HG02840 (cell line): ENCODE results near the gene PIP5K1B.

Source experiments
- ATAC-seq: cut with Tn5 transposase; IDR thresholded peaks from one replicate; pipeline ENCODE4 v1.9.1; 2021; ENCODE audit warnings: mild to moderate bottlenecking, moderate library complexity, moderate number of reproducible peaks; ENCODE audit not compliant: unreplicated experiment, low FRiP score

The PIP5K1B gene

DNA sequence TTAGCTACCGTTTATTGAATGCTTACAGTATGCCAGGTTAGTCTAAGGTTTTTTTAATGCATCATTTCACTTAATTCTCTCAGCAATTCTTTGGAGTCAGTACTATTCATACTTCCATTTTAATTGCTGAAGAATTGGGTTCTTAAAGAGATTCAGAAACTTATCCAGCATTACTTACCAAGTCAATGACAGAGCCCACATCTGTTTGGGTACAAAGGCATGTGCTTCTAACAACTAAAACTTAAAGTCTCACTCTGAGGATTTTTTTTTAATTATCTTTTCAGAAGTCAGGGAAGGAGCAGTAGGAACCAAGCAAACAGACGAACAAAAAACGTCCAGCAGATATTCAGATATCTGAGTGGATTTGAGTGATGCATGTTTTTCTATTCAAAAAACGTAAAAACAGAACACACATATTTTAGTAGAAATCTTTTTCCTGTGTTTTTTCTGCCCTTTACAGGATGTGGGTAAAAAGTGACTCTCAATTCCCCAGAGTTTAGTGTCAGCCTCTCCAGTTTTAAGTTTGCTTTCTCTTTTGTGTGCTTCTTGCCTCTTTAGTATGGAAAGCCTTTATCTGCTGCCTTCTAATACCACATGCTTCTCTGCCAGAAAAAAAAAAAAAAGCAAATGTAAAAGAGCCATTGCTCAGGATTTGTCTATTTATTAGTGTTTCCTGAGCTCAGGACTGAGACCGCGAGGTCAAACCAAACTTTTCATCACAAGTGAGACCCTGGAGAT is 190.9 kb downstream of the PIP5K1B start:
- ATAC-seq = peak; percentile 87

DNA sequence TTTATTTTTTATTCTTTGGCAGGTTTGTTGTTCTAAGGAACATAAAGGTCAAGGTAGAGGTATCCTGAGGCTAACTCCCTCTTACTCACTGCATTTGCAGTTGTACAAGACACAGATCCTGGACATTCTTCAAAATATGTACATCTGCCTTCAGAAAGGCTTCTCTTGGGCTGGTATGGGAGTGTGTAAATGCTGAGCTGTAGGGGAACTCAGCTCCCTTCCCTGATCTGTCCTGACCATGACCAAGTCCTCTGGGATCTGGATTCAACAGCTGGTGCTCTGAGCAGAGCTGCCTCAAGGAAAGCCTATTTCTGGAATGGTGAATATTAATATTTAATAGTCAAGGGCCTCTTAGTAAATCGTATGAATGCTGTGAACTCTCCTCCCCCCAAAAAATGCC is 191.4 kb downstream of the PIP5K1B start:
- ATAC-seq = peak; percentile 11

- no peak for ATAC-seq
These were observed 192.6 kb downstream of the PIP5K1B start for GRCh38 chr9:68897577-68898145.

GRCh38 chr9:68898781-68899439 is 193.9 kb downstream of the PIP5K1B start:
- no peak for ATAC-seq

DNA sequence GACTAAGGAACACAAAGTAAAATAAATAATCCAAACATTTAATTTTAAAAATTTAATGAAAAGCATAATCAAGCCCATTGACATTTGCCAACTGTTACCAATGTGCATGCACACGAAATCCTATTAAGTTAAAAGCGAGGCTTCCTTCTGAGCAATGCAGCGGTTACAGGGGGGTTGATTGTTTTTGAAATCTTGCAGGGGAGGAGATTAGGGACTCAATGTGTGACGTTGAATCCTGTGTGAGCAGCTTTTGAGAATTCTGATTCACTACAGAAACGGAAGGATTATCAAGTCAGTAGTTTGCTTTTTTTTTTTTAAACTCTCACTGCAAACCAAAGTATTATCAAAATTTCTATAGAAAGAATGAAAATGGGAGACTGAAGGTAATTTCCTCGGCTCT is 199.4 kb downstream of the PIP5K1B start:
- no peak for ATAC-seq

DNA sequence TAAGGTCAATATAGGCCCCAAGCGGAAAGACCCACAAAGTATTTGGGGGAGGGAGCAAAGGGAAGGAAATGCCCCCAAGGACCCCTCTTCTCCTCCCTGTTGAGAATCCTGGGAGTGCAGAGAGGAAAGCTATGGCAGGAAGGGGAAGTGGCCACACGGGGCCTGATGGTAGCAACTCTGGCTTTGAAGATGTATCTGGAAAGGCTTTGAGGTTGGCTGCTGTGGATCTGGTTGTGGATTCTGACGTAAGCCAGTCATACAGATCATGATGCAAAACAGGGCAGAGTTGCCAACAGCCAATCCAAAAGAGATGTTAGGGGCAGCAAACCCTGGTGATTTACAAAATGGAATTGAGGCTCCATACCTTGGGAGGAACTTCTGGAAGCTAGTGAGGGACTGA is 200.1 kb downstream of the PIP5K1B start:
- no peak for ATAC-seq

DNA sequence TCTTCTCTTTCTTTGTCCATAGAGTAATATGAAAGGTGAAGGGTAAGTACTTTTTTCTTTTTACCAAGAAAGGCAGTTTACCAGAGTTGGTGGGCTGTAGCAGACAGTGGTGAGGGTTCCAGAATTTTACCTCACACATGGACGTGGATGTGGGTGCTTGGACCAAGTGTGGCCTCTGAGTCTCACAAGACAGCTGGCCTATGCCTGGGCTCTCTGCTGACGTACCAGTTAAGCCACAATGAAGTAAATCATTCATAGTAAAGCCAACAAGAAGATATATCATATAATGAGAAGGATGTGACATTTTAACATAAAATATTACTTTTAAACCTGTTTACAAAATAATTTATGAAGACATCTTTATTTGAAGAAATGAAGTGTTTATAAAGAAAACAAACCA is 202.9 kb downstream of the PIP5K1B start:
- ATAC-seq = no peak

DNA sequence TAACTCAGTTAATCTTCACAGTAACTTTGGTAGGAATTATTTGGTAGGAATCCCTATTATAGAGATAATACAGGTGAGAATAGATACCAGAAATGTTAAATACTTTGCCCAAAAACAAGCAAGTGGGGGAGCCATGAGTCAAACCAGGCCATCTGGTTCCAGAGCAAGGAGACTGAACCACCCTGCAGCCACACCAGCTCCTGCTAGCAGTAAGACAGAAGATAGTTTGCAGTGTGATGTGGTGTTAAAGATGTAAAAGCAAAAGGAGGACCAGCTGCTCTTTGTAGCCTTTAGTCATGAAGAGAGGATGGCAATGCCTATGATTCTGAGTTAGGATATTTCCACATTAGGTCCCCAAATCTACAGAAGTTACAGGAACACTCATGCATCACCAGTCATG is 207.5 kb downstream of the PIP5K1B start:
- no peak for ATAC-seq

- no peak for ATAC-seq
These were observed 208.0 kb downstream of the PIP5K1B start for GRCh38 chr9:68913054-68913453.

- ATAC-seq = no peak
These were observed 209.7 kb downstream of the PIP5K1B start for GRCh38 chr9:68914751-68915150.

- ATAC-seq = no peak
These were observed 214.6 kb downstream of the PIP5K1B start for GRCh38 chr9:68919661-68920060.

DNA sequence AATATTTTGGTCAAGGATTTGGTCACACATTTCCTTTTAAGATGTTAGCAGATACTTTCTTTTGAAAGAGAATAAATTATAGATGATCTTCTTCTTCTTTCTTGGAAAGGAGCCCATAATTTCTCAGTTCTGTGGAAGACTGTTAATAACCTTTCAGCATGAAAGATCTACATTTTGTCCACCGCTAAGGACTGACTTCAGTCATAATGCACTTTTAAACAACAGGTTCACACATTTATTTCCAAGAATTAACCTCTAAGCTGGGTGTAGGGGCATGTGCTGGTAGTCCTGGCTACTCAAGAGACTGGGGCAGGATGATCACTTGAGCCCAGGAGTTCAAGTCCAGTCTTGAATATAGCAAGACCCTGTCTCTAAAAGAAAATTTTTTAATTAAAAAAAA is 215.9 kb downstream of the PIP5K1B start:
- ATAC-seq = no peak

- ATAC-seq = no peak
These were observed 218.4 kb downstream of the PIP5K1B start for GRCh38 chr9:68923480-68923879.

GRCh38 chr9:68925175-68925574 is 220.1 kb downstream of the PIP5K1B start:
- no peak for ATAC-seq

DNA sequence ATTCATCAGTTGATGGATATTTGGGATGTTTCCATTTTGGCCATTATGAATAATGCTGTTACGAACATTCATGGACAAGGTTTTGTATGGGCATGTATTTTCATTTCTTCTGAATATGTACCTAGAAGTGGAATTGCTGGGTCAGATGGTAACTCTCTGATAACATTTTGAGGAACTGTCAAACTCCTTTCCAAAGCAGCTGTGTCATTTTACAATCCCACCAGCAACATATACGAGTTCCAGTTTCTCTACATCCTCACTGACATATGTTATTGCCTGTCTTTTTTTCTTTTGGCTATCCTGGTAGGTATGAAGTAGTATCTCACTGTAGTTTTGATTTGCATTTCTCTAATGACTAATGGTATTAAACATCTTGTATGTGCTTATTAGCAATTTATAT is 222.1 kb downstream of the PIP5K1B start:
- ATAC-seq = no peak

GRCh38 chr9:68931821-68932220 is 226.8 kb downstream of the PIP5K1B start:
- ATAC-seq = no peak

- ATAC-seq = no peak
These were observed 227.4 kb downstream of the PIP5K1B start for GRCh38 chr9:68932458-68932857.

- peak; percentile 89 for ATAC-seq
These were observed 228.6 kb downstream of the PIP5K1B start for GRCh38 chr9:68933434-68934328.

- ATAC-seq = no peak
These were observed 229.2 kb downstream of the PIP5K1B start for GRCh38 chr9:68934329-68934644.

DNA sequence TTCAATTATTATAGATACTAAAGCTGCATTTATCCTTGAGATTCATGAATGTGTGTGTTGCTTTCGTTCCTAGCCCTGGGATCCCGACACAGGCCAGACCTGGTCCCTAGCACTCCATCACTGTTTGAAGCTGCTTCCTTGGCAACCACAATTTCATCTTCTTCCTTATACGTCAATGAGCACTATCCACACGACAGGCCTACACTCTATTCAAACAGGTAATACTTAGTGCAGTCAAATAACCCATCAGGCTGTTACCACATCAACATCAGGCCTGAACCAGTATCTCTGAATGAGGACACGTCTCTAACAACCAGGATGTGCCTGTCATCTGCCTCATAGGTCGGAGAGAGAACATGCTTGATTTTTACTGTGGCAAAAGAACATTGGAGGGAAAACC is 235.5 kb downstream of the PIP5K1B start:
- ATAC-seq = no peak
